ENCODE data around the gene C4orf54. TPM values are rescaled to one million over a fixed set of nuclear protein-coding genes. Genes with fewer than 3 reads are reported as not detected.

Gene C4orf54
- total and polyA plus RNA-seq, 12 donors, result under 0.01 to 0.37 (median 0.09) TPM; not detected in 1

GRCh38 chr4:99612281-99612680 lies 45.3 kb downstream of the C4orf54 start:
- no peak for TF ChIP-seq CTCF (IDR thresholded peaks at IDR 0.05)
- no peak for TF ChIP-seq POLR2A (IDR thresholded peaks at IDR 0.05)
- Histone ChIP-seq H3K36me3 (replicated peaks in 1 of 2) (no peaks in the 10 kb centered on the region), H3K4me3 (no peak overlapping the region), H3K27me3 (no peaks in the 10 kb centered on the region), H3K4me1 (replicated peaks in 1 of 2) (no peaks in the 10 kb centered on the region), H3K9me3 (replicated peaks in 1 of 3) (no peaks in the 10 kb centered on the region), H3K27ac (no peak overlapping the region)
- intact Hi-C loops (cut with DNase I), result no loop called here
- DNase-seq, result no peak
- WGBS, 4 donors, result 72 to 83% (median 81%) methylated on average over 3 of the region's 3 CpGs

DNA sequence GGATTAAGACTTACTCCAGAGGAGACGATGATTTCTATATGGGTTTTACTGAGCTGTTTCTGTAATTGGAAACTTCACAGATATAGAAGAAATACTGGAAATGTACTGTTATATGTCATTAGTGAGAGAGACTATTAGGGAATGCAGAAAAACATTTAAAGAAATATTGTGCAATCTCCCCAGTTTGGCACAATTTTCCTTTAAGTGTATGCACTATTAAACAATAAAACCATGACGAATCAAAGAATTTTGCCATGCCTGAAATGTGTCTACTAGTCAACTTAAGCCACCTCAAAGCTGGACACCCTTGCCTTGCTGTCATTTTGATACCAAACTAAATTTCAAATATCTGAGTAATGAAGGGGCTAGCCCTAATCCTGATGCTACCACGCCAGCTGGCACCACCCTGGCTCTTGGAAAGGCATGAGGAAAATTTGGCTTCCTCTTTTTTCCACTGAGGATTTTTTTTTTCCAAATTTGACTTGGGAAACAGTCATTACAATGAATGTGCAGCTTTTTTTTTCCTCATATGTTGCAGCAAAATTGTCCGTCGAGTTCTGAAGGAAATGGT lies 46.9 kb downstream of the C4orf54 start:
- H3K36me3 ChIP-seq (replicated peaks in 1 of 2), result no peaks in the 10 kb centered on the region
- DNase-seq, result no peak
- intact Hi-C loops (cut with DNase I), result no loop called here
- no peaks in the 10 kb centered on the region for H3K27me3 ChIP-seq
- H3K4me3 ChIP-seq, result no peak overlapping the region
- H3K4me1 ChIP-seq (replicated peaks in 1 of 2), result no peaks in the 10 kb centered on the region
- no peak for TF ChIP-seq CTCF (IDR thresholded peaks at IDR 0.05)
- no peak for TF ChIP-seq POLR2A (IDR thresholded peaks at IDR 0.05)
- H3K9me3 ChIP-seq (replicated peaks in 1 of 3), result no peaks in the 10 kb centered on the region
- 87 to 91% (median 91%) methylated on average over 5 of the region's 5 CpGs for WGBS, 4 donors
- no peak overlapping the region for H3K27ac ChIP-seq

- Histone ChIP-seq H3K4me1 (replicated peaks in 1 of 2) (no peaks in the 10 kb centered on the region), H3K9me3 (replicated peaks in 1 of 3) (no peaks in the 10 kb centered on the region), H3K27ac (no peak overlapping the region), H3K4me3 (no peak overlapping the region), H3K36me3 (replicated peaks in 1 of 2) (no peaks in the 10 kb centered on the region), H3K27me3 (no peaks in the 10 kb centered on the region)
- 67 to 89% (median 82%) methylated on average over 5 of the region's 5 CpGs for WGBS, 4 donors
- DNase-seq, result no peak
- intact Hi-C loops (cut with DNase I), result no loop called here
- TF ChIP-seq POLR2A (IDR thresholded peaks at IDR 0.05) (no peak), CTCF (IDR thresholded peaks at IDR 0.05) (no peak)
These were observed 49.2 kb downstream of the C4orf54 start for GRCh38 chr4:99608417-99608816.

Other genes starting within 250 kb of the C4orf54 start
- not detected for gene ADH7, start 222.5 kb downstream of the C4orf54 start, total RNA-seq
- gene ADH7, start 222.5 kb downstream of the C4orf54 start, polyA plus RNA-seq, result under 1 TPM in 1 of 3 donors, not detected in 2; 0.13 TPM
- gene C4orf17, start 146.8 kb downstream of the C4orf54 start, total RNA-seq, result not detected
- gene C4orf17, start 146.8 kb downstream of the C4orf54 start, polyA plus RNA-seq, result not detected
- gene TRMT10A, start 93.8 kb downstream of the C4orf54 start, total RNA-seq, result 10 to 100 TPM in 1 of 9 donors, 1 to 10 TPM in 8; 2.1 to 20.4 (median 6.4) TPM
- 10 to 100 TPM in 1 of 3 donors, 1 to 10 TPM in 2; 3.7 to 15.1 (median 4.1) TPM for gene TRMT10A, start 93.8 kb downstream of the C4orf54 start, polyA plus RNA-seq
- under 1 TPM in 8 of 9 donors, not detected in 1; 0.26 to 0.98 (median 0.40) TPM for gene MTTP, start 83.0 kb downstream of the C4orf54 start, total RNA-seq
- gene MTTP, start 83.0 kb downstream of the C4orf54 start, polyA plus RNA-seq, result under 1 TPM; 0.16 to 0.37 (median 0.17) TPM
- gene DAPP1, start 159.0 kb upstream of the C4orf54 start, total RNA-seq, result 1 to 10 TPM in 8 of 9 donors, under 1 TPM in 1; 0.42 to 3.7 (median 1.8) TPM
- 1 to 10 TPM in 1 of 3 donors, under 1 TPM in 2; 0.51 to 1.2 (median 0.88) TPM for gene DAPP1, start 159.0 kb upstream of the C4orf54 start, polyA plus RNA-seq
- gene LAMTOR3, start 236.6 kb upstream of the C4orf54 start, total RNA-seq, result 10 to 100 TPM; 24.2 to 80.1 (median 46.1) TPM
- 100 to 1,000 TPM in 1 of 3 donors, 10 to 100 TPM in 2; 35.1 to 103 (median 52.7) TPM for gene LAMTOR3, start 236.6 kb upstream of the C4orf54 start, polyA plus RNA-seq